Mesendoderm (in vitro differentiated cells): Measurements from ENCODE around the gene SPATA31E1.
"Not testable (repeated sequence)": the region's sequence is repeated elsewhere in the genome, so short reads cannot be mapped to it uniquely, and the experiment has no call there.

ENCODE experiments used
- DNase-seq: peaks from one replicate; pipeline ENCODE4 v3.0.0; 2013
- H2AK5ac ChIP-seq: 2 replicates; pipeline ENCODE4 v1.6.1; 2013; ENCODE audit warnings: low read length, inconsistent platforms
- H2BK120ac ChIP-seq: 2 replicates; pipeline ENCODE4 v1.6.1; 2013; ENCODE audit warnings: low read depth, mild to moderate bottlenecking, low read length, moderate library complexity, mixed read lengths
- H2BK15ac ChIP-seq: replicated peaks from 2 replicates; pipeline ENCODE4 v1.6.1; 2013; ENCODE audit warnings: low read depth, mild to moderate bottlenecking, moderate library complexity
- H2BK5ac ChIP-seq: 2 replicates; pipeline ENCODE4 v1.6.1; 2013; ENCODE audit warnings: low read length, inconsistent platforms
- H3K18ac ChIP-seq: 2 replicates; pipeline ENCODE4 v1.6.1; 2013; ENCODE audit warnings: mild to moderate bottlenecking, low read length, mixed read lengths
- H3K23ac ChIP-seq: one replicate; pipeline ENCODE4 v1.6.1; 2013; ENCODE audit warnings: low read length
- H3K27ac ChIP-seq: 2 replicates; pipeline ENCODE4 v1.5.1; 2013; ENCODE audit warnings: low read depth, mild to moderate bottlenecking, inconsistent platforms, low read length, moderate library complexity
- H3K27me3 ChIP-seq: 2 replicates; pipeline ENCODE4 v1.6.1; 2013; ENCODE audit warnings: low read length, control low read depth, mild to moderate bottlenecking, inconsistent platforms; ENCODE audit not compliant: insufficient read depth, poor library complexity
- H3K36me3 ChIP-seq: 2 replicates; pipeline ENCODE4 v1.6.1; 2013; ENCODE audit warnings: low read length, inconsistent platforms; ENCODE audit not compliant: control insufficient read depth, insufficient read depth
- H3K4ac ChIP-seq: one replicate; pipeline ENCODE4 v1.6.1; 2013; ENCODE audit warnings: low read depth, mild to moderate bottlenecking, low read length, moderate library complexity
- H3K4me1 ChIP-seq: 2 replicates; pipeline ENCODE4 v1.6.1; 2013; ENCODE audit warnings: low read depth, low read length, inconsistent platforms; ENCODE audit not compliant: control insufficient read depth
- H3K4me2 ChIP-seq: 2 replicates; pipeline ENCODE4 v1.6.1; 2013; ENCODE audit warnings: low read length
- H3K4me3 ChIP-seq: 2 replicates; pipeline ENCODE4 v1.5.1; 2013; ENCODE audit warnings: mild to moderate bottlenecking, low read length
- H3K56ac ChIP-seq: one replicate; pipeline ENCODE4 v1.6.1; 2013; ENCODE audit warnings: low read length
- H3K79me1 ChIP-seq: 2 replicates; pipeline ENCODE4 v1.6.1; 2013; ENCODE audit warnings: low read length, inconsistent platforms
- H3K79me2 ChIP-seq: 2 replicates; pipeline ENCODE4 v1.6.1; 2013; ENCODE audit warnings: mild to moderate bottlenecking, low read length; ENCODE audit not compliant: control insufficient read depth, insufficient read depth
- H3K9ac ChIP-seq: 2 replicates; pipeline ENCODE4 v1.6.1; 2013; ENCODE audit warnings: low read length, inconsistent platforms
- H4K5ac ChIP-seq: one replicate; pipeline ENCODE4 v1.6.1; 2013; ENCODE audit warnings: low read length
- H4K8ac ChIP-seq: one replicate; pipeline ENCODE4 v1.6.1; 2013; ENCODE audit warnings: low read depth, mild to moderate bottlenecking, control low read depth, low read length, moderate library complexity
- WGBS: extraction: QIAGEN DNeasy Blood & Tissue Kit; methylation state at CpG from one replicate; pipeline ENCODE4 v1.1.7; 2013; ENCODE audit warnings: low lambda C conversion rate, missing lambda C conversion rate; ENCODE audit not compliant: insufficient coverage; ENCODE audit errors: extremely low coverage; 5-methylcytosine and 5-hydroxymethylcytosine counted together

SPATA31E1 gene

DNA sequence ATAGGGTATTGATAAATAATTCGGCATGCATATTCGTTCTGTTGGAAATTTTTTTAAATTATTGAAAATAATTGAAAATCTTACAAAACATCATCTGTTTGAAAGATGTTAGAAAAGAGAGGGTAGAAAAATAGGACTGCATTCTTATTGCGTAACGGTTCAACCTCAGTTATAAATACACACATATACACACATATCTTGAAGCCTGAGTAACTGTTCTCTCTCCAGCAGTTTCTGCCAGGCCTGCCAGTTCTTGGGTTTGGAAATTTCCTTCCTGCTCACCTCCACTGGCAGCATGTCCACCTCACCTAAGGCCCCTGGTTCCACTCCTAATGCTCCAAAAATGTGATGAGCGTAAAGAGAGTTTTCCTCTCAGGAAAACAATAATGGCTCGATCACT, 9.1 kb downstream of the SPATA31E1 start:
- Histone ChIP-seq H4K5ac (no peak overlapping the region), H3K79me2 (no peaks in the 10 kb centered on the region), H3K56ac (no peak overlapping the region), H3K4me2 (no peak overlapping the region), H3K4me1 (no peaks in the 10 kb centered on the region), H3K18ac (no peak overlapping the region), H2BK15ac (no peak overlapping the region), H3K4me3 (no peak overlapping the region), H3K4ac (no peak overlapping the region), H3K23ac (no peak overlapping the region), H3K27ac (no peak overlapping the region), H3K9ac (no peak overlapping the region), H4K8ac (no peak overlapping the region), H2AK5ac (no peak overlapping the region), H3K36me3 (no peaks in the 10 kb centered on the region), H3K79me1 (no peaks in the 10 kb centered on the region), H3K27me3 (no peaks in the 10 kb centered on the region), H2BK5ac (no peak overlapping the region), H2BK120ac (no peak overlapping the region)
- DNase-seq: no peak
- WGBS: 100% methylated on average over 2 of the region's 6 CpGs

DNA sequence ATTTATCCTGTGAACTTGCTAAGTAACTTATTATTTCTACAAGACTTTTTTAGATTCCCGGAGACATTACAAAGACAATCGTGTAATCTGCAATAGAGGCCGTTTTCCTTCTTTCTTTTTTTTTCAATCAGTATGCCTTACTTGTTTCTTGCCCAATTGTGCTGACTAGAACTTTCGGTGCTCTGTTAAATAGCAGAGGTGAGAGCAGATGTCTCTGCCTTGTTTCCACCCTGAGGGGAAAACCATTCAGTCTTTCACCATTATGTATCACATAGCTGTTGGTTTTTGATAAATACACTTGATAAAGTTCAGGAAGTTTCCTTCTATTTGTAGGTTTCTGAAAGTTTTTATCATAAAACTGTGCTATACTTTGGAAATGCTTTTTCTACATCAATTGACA, 10.3 kb downstream of the SPATA31E1 start:
- Histone ChIP-seq H3K79me2 (no peaks in the 10 kb centered on the region), H2BK15ac (no peak overlapping the region), H2AK5ac (no peak overlapping the region), H3K4me2 (no peak overlapping the region), H3K27me3 (no peaks in the 10 kb centered on the region), H3K56ac (no peak overlapping the region), H3K4me3 (no peak overlapping the region), H3K79me1 (no peaks in the 10 kb centered on the region), H4K5ac (no peak overlapping the region), H3K18ac (no peak overlapping the region), H3K27ac (no peak overlapping the region), H3K4ac (no peak overlapping the region), H3K23ac (no peak overlapping the region), H3K4me1 (no peaks in the 10 kb centered on the region), H2BK5ac (no peak overlapping the region), H2BK120ac (no peak overlapping the region), H3K9ac (no peak overlapping the region), H3K36me3 (no peaks in the 10 kb centered on the region), H4K8ac (no peak overlapping the region)
- WGBS: no CpG with 5 or more reads among the region's 4 CpGs
- no peak for DNase-seq

DNA sequence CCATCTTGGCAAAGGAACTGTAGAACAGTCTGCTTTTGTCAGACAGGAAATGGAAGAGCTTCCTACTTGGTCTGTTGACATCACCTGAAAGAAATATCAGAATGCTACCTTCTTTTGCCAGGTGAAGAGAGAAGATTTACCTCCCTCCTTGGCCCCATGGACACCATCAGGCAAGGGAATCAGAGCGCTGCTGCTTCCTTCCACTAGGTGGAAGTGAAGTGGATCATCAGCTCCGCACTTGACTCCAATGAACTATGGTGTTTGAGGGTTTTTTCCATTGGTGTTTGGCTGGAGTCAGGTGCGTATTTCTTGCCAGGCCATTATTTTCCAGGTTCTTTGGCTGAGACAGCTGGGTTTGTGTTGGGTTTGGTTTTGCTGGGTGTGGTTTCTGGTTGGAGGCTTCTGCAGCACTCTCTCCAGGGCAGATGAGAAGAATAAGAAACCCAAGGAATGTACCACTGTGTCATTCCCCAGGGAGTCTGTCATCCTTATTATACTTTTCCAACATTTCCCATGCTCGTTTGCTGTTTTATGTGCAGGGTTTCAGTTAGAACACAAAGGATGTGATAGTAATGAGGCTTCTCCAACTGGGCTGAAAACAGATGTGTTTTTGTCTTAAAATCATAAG, 12.4 kb downstream of the SPATA31E1 start:
- no peaks in the 10 kb centered on the region for H3K4me1 ChIP-seq
- no peaks in the 10 kb centered on the region for H3K79me2 ChIP-seq
- H3K4me3 ChIP-seq: no peak overlapping the region
- peak; percentile 30 for DNase-seq
- WGBS: no CpG with 5 or more reads among the region's 4 CpGs
- H3K36me3 ChIP-seq: no peaks in the 10 kb centered on the region
- H3K56ac ChIP-seq: no peak overlapping the region
- H3K79me1 ChIP-seq: no peaks in the 10 kb centered on the region
- no peaks in the 10 kb centered on the region for H3K27me3 ChIP-seq
- H3K9ac ChIP-seq: no peak overlapping the region
- H2BK5ac ChIP-seq: no peak overlapping the region
- no peak overlapping the region for H3K23ac ChIP-seq
- H2AK5ac ChIP-seq: no peak overlapping the region
- H2BK15ac ChIP-seq: no peak overlapping the region
- no peak overlapping the region for H3K27ac ChIP-seq
- H2BK120ac ChIP-seq: no peak overlapping the region
- no peak overlapping the region for H3K18ac ChIP-seq
- no peak overlapping the region for H4K5ac ChIP-seq
- H3K4me2 ChIP-seq: no peak overlapping the region
- H3K4ac ChIP-seq: no peak overlapping the region
- no peak overlapping the region for H4K8ac ChIP-seq

DNA sequence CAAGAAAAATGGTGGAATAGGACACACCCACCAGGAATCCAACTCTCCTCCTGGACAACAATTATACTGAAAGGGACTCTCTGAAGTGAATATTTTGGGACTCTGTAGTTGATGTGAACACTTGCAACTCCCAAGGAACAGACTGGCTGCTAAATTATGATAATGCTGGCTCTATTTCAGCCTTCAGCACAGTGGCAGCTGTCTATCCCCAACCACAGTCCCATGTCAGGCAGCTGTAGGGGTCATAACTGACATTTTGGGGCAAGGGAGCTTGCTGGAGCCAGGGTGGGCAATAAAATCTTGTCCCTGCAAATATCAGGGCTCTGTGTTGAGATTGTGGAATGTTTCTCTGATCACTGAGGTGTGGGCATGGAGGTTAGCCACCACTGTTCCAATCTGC, 14.2 kb downstream of the SPATA31E1 start:
- no peak overlapping the region for H4K5ac ChIP-seq
- no peaks in the 10 kb centered on the region for H3K79me1 ChIP-seq
- H2BK120ac ChIP-seq: no peak overlapping the region
- H3K4me3 ChIP-seq: no peak overlapping the region
- DNase-seq: no peak
- no peak overlapping the region for H3K18ac ChIP-seq
- H3K4me1 ChIP-seq: no peaks in the 10 kb centered on the region
- no peak overlapping the region for H3K4me2 ChIP-seq
- H3K79me2 ChIP-seq: no peaks in the 10 kb centered on the region
- no peak overlapping the region for H3K9ac ChIP-seq
- H2AK5ac ChIP-seq: no peak overlapping the region
- H4K8ac ChIP-seq: no peak overlapping the region
- no peak overlapping the region for H3K56ac ChIP-seq
- no peak overlapping the region for H2BK5ac ChIP-seq
- no peak overlapping the region for H3K27ac ChIP-seq
- H3K4ac ChIP-seq: no peak overlapping the region
- H2BK15ac ChIP-seq: no peak overlapping the region
- H3K23ac ChIP-seq: no peak overlapping the region
- no peaks in the 10 kb centered on the region for H3K27me3 ChIP-seq
- no peaks in the 10 kb centered on the region for H3K36me3 ChIP-seq

DNA sequence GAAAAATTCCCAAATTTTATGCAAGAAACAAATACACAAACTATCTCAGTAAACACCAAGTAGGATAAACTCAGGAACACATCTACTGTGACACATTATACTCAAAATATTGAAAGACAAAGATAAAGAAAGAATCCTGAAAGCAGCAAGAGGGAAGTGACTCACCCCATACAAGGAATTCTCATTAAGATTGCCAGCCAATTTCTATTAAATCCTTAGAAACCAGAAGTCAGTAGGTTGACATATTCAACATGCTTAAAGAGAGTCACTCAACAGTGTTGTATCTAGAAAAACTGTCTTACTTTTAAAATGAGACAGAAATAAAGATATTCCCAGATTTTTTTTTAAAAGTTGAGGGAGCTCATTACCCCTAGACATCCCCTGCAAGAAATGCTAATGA, 15.5 kb downstream of the SPATA31E1 start:
- no peak overlapping the region for H3K4ac ChIP-seq

DNA sequence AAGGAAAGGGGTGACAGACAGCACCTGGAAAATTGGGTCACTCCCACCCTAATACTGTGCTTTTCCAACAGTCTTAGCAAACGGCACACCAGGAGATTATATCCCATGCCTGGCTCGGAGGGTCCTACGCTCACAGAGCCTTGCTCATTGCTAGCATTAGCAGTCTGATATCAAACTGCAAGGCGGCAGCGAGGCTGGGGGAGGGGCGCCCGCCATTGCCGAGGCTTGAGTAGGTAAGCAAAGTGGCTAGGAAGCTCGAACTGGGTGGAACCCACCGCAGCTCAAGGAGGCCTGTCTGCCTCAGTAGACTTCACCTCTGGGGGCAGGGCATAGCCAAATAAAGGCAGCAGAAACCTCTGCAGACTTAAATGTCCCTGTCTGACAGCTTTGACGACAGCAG, 19.7 kb downstream of the SPATA31E1 start:
- H3K36me3 ChIP-seq, H3K79me1 ChIP-seq, H3K4me3 ChIP-seq, H3K23ac ChIP-seq, DNase-seq, H3K18ac ChIP-seq, H4K8ac ChIP-seq, H4K5ac ChIP-seq, H2BK15ac ChIP-seq, H3K9ac ChIP-seq, H2BK5ac ChIP-seq, H3K79me2 ChIP-seq, H3K27me3 ChIP-seq, H3K27ac ChIP-seq, H3K56ac ChIP-seq, H3K4ac ChIP-seq, H3K4me1 ChIP-seq, H3K4me2 ChIP-seq, H2BK120ac ChIP-seq, H2AK5ac ChIP-seq: not testable (repeated sequence)
- WGBS: no CpG with 5 or more reads among the region's 11 CpGs

More for the DNA sequence above, 15.5 kb downstream of the SPATA31E1 start:
- Histone ChIP-seq H3K27ac (no peak overlapping the region), H3K36me3 (no peaks in the 10 kb centered on the region), H3K4me2 (no peak overlapping the region), H3K4me1 (no peaks in the 10 kb centered on the region), H3K56ac (no peak overlapping the region), H2AK5ac (no peak overlapping the region), H4K8ac (no peak overlapping the region), H3K79me2 (no peaks in the 10 kb centered on the region), H3K18ac (no peak overlapping the region), H4K5ac (no peak overlapping the region), H3K9ac (no peak overlapping the region), H2BK5ac (no peak overlapping the region), H3K79me1 (no peaks in the 10 kb centered on the region), H2BK120ac (no peak overlapping the region), H3K27me3 (no peaks in the 10 kb centered on the region), H3K23ac (no peak overlapping the region), H2BK15ac (no peak overlapping the region), H3K4me3 (no peak overlapping the region)
- no peak for DNase-seq
